GM18951 (cell line): ENCODE results near the gene PTGES3.

ENCODE experiments used
- POLR2A ChIP-seq: IDR thresholded peaks from 4 replicates; pipeline ENCODE4 v1.6.1; 2011; ENCODE audit warnings: mild to moderate bottlenecking; ENCODE audit not compliant: insufficient read length, insufficient read depth; ENCODE audit errors: extremely low read depth
- in situ Hi-C: fragments of 300-500 bp; cut with MboI; formaldehyde crosslinking; loops from one replicate; pipeline ENCODE4 v1.12.0; 2022; ENCODE audit warnings: low sequenced_read_pairs, mixed read lengths, inconsistent platforms; ENCODE audit not compliant: unreplicated experiment

Gene PTGES3

DNA sequence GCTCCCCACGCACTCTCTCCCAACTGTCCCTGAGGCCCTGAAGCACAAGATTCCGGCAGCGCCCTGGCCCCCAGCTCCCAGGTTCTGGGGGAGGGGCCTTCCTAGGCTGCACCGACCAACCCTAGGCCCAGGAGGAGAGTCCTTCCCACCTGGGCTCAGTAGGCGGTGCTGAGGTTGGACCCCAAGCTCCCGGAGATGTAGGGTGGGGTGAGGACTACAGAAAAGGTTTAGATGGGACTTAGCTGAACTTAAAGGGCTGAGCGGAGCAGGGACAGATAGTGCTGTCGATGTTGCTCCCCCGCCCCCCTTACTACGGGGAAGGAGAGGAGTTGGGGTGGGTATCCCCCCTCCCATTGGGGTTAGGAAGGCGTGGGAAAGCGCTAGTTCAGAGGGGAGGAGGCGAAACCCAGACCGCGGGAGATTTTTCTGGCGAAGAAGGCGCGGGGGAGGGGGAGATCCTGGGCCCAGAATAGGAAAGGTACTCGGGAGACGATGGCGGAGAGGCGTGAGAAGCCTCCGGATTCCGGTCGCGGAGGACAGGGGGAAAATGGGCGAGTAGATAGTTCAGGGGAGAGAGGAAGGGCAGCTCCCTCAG lies 53.7 kb downstream of the PTGES3 start:
- in situ Hi-C loops: no loop called here
- TF ChIP-seq POLR2A: peak; percentile 30

DNA sequence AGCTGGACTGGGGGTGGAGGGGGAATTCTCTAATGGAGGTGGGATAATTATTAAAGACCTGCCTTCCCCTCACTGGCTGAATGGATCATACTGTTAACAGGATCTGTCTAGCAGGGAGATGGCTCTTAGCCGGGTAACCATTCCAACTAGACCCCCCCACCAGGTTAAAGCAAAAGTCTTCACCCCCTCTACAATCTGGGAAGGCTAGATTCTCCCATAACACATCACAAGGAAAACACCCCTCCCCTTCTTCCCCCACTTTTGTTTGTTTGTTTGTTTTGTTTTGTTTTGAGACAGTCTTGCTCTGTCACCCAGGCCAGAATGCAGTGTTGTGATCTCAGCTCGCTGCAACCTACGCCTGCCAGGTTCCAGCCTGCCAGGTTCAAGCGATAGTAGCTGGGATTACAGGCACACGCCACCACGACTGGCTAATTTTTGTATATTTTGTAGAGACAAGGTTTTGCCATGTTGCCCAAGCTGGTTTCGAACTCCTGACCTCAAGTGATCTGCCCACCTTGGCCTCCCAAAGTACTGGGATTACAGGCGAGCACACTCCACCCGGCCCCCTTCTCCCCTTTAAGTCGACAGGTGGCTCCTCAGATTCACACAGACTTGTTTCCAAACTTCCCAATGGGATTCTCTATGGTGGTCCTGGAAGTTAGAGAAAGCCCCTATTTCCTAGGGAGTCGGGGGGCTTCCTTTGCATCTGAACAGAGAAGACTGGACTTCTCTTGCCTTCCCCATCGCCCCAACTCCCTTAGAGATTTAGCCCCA lies 54.4 kb downstream of the PTGES3 start:
- no peak for TF ChIP-seq POLR2A
- in situ Hi-C loops: no loop called here

DNA sequence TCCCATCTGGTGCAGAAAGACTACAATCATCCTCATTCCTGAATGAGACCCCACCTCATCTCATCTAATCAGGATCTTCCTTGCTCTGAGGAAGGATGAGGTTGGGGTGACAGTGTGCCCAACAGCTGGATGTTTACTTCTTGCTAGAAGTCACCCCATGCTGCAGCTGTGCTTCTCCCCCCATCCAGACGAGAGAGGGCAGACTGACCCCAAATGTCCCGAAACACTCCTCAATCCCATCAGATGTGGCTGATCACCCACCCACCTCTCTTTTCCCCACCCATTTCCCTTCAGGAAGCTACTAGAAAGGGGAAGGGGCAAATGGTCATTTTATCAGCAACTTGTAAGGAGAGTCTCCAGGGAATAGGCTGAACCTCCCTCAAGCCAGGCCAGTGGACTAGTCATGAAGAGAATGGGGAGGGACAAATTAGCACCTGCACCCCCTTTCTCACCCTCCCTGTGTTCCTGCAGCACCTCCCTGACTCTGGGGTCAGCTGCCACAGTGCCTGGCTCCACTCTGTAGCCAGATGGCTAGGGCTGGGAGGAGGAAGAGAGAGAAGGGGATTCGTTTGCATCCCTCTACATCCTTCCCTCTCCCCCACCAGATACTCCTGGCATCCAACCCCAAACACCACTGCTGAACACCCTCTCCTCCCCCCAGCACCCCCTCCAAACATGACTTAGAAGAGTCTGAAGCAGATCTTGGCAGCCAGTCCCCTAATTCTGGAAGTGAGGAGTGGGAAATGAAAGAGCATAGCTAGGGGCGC lies 55.2 kb downstream of the PTGES3 start:
- in situ Hi-C loops: no loop called here
- TF ChIP-seq POLR2A: no peak

DNA sequence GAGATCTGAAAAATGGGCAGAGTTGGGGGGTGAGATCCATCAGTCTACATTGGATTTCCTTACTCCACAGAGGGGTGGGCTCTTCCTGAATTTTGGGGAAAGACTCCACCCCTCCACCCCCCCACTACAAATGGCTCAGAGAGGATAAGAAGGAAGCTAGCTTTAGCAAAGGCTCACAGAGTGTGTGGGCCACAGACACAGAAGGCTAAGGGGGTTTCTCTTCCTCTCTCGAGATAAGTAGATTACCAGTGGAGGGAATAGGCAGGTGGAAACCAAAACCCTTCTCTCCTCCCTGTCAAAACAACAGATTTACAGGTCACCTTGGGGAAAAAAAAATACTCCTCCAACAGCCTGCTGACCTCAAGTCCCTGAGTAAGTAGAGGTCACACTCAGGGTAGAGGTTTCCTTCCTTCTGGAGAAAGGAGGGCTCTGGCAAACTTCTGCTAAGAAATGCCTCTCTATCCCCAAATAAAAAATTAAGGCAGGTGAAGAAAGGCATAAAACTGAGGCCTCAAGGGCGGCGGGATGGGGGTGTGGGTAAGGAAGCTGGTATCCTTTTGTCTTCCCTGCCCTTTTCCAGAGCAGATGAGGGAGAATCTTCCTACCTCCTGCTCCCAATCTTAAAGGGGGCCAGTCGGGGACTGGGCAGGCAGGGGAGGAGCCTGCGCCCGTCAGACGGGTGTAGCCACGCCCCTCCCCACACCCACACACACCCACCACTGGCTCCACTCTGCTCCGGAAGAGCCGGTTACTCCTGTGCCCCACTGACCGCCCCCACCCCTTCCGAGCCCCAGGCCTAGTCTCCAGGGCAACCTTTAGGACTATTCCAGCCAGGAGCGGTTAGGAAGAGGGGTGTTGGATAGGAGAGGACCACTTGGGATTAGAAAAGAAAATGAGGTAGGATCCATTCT lies 56.0 kb downstream of the PTGES3 start:
- in situ Hi-C loops: no loop called here
- TF ChIP-seq POLR2A: peak; percentile 31

DNA sequence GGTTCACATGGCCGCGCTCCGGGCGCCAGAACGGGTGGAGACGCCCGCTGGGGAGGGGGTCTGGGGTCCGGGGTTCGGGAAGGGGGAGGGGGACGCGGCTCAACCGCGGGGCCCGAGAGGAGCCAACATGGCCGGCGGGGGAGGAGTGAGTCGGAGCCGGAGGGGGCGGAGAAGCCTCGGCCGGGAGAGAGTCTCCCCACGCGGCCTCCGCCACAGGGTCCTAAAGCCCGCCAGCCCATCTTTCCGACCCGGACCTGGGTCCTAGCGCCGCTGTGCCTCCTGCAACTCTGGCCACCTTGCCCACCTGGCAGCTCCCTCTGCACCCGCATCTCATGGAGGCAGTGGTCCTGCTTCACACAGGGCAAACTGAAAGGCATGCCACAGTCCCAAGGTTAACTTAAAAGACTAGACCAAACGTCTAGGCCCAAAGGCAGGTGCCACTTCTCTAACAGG lies 57.9 kb downstream of the PTGES3 start, which contains the start of gene BAZ2A:
BAZ2A (minus strand) TSS at position 147 of the 453 bp plus-strand sequence. CDS start 12,796 bp downstream, outside the sequence.
- in situ Hi-C loops: no loop called here
- TF ChIP-seq POLR2A: no peak

DNA sequence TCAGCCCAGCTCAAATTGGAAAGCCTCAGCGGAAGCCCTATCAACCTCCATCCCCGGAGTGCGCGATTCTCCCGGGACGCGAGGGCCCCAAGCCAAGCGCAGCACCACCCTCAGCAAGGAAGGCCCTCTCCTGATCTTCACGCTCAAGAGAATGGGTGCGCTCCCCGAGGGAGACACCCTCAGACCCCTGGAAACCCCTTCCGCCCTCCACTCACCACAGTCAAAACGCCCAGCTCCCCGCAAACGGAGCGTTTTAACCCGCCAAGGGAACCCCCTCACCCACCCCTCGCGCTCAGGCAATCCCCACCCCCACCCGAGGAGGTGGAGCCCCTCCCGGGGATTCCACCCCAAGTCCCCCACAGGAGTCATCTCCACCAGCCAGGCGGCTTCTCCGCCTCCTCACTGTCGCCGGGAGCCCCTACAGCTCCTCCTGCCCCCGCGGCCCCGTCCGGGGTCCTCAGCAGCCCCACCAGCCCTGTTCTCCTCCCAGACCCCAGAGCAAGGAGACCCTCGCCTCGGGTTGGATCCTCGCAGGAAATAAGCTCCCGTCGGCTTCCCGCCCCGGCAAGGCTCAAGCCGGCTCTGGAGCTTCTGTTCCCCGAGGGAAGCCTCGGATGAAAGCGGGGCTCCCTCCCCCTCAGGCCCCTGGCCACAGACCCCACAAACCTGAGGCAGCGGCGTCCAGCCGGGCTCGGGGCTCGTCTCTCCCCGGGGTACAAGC lies 58.5 kb downstream of the PTGES3 start:
- no peak for TF ChIP-seq POLR2A
- in situ Hi-C loops: no loop called here

DNA sequence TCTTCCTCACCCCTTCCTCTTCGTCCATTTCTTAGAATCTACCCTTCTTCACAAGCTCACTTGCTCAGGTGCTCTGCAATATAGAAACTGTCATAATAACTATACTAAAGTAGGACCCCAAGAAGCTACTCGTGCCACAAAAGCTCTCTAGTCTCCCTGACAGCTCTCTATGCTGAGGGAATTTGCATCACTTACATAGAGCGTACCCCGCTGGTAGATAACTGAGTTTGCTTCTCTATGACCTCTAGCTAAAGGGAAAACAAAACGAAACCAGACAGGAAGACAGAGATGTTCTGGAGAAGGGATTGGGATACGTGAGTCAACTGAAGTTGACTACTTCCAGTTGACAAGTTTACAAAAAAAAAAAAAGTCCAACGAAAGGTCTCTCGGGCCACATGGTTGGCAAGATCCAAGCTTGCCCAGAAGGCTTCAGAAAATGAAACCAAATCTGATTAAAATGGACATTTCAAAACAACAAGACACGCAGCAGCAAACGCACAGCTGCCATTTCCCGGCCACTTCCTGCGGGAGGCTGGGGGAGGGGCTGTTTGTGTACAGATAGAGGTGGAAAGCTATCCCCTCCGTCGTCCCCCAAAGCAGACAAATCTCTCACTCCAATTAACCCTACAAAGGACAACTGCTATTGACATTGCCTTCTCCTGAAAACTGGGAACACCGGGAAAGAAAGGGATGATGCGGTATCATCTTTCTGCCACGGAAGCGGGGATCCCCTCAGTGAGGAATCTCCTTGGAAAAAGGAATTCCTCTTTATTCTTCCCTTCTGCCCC lies 59.2 kb downstream of the PTGES3 start:
- in situ Hi-C loops: no loop called here
- TF ChIP-seq POLR2A: peak; percentile 19

DNA sequence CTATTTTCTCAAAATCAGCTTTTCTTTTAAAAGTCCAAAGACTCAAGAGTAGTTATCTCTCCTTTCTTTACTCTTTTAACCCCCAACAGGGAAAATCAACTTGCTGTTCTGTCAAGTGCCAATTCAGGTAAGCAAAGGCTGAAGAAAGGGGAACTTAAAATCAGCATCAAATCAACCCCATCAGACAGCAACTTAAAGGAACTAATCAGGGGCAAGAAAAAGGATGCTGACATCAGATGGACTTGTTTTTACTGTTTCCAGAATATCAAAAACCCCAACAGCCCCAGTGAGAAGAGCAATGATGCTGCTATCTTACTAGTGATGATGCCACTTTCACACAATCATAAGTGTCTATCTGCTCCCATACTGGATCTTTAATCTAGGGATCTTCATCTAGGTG lies 61.4 kb downstream of the PTGES3 start:
- in situ Hi-C loops: no loop called here
- no peak for TF ChIP-seq POLR2A

DNA sequence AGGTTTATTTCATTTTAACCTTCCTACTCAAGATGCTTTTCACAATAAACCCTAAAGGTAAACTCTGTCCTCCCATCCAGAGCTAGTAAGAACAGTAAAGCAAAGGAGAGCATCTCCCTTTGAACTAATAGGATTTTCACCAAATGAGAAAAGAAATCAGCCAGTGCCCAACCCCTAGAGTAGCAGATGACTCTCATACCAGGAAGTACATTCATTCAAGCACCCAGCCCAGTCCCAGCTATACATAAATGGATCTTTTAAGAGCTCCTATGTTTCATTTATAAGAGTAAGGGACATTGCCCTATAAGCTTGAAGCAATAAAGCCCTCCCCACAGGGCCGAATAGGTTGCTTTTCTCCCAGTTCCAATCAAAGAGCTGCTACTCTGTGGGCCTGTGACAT lies 65.5 kb downstream of the PTGES3 start:
- no peak for TF ChIP-seq POLR2A
- in situ Hi-C loops: no loop called here

DNA sequence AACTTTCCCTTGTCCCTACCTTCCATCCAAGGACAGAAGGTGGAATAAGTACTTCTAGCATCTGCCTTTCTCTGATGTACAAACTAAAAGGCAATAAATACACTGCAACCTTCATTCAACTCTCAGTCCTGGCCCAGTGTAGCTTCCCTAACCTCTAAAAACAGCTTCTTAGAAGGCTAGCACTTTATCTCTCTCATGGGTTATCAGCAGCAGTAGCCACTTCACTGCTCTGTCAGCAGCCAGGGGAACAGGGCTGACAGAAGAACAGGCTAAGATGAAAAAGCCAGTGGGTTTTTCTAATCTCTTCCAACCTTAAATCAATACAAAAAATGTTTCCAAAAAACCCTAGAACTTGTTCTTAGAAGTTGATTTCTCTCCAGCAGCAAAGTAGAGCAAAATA lies 71.2 kb downstream of the PTGES3 start:
- no peak for TF ChIP-seq POLR2A
- in situ Hi-C loops: no loop called here

DNA sequence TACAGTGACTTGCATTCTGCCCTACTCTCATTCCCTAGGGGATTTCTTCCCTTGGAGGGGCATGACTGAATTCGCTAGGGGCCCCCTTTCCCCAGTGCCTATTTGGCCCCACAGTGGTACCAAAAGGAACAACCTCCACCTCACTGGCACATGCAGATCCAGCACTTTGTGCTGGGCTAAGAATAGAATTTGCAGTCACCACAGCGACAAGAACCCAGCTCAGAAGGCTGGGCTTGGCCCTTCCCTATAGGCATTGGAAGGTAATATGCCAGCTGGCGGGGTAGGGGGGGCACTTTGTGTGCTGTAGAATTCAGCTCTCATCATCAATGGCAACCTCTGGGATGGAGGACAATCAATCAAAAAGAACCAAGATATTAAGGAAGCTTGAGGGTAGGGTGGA lies 71.8 kb downstream of the PTGES3 start:
- in situ Hi-C loops: no loop called here
- no peak for TF ChIP-seq POLR2A

DNA sequence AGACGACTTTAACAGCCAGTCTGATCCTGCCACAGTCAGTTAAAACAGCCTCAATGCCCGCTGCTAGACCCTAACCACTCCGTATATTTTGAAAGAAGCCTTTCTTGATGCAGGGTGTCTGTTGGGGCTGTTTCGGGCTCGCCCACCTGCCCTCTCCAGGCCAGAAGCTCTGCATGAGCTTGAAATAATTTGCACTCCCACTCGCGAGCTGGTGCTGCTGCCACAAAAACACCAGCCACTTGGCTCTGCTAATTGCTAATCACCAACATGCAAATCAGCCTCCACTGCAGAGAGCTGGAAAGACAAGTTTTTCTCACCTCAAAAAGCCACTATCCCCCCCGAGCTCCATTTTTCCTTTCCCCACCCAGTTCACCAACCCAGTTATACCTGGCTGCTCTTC lies 73.5 kb downstream of the PTGES3 start:
- in situ Hi-C loops: no loop called here
- TF ChIP-seq POLR2A: no peak
